ENCODE results near the gene SLC35G1.
A peak's percentile ranks its signal among the peaks of the same experiment; 100 is the strongest.

The SLC35G1 gene

DNA sequence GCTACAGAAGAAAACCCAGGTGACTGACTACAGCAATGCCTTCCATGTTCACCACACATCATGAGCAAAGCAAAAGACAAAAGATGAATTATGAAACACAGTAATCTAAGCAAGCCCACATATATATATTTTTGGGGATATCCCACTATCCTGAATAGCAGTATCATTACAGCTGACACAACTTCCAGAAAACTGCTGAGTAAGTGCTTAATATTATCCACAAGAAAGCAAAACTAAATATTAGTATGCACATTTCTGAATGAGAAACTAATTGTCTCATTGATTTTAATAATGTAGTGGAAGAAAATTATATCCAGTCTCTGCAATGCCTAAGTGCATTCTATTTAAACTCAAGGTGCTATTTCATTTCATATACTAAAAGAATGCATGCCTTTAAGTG lies 14.5 kb upstream of the SLC35G1 start:
- DNase-seq = no peak

DNA sequence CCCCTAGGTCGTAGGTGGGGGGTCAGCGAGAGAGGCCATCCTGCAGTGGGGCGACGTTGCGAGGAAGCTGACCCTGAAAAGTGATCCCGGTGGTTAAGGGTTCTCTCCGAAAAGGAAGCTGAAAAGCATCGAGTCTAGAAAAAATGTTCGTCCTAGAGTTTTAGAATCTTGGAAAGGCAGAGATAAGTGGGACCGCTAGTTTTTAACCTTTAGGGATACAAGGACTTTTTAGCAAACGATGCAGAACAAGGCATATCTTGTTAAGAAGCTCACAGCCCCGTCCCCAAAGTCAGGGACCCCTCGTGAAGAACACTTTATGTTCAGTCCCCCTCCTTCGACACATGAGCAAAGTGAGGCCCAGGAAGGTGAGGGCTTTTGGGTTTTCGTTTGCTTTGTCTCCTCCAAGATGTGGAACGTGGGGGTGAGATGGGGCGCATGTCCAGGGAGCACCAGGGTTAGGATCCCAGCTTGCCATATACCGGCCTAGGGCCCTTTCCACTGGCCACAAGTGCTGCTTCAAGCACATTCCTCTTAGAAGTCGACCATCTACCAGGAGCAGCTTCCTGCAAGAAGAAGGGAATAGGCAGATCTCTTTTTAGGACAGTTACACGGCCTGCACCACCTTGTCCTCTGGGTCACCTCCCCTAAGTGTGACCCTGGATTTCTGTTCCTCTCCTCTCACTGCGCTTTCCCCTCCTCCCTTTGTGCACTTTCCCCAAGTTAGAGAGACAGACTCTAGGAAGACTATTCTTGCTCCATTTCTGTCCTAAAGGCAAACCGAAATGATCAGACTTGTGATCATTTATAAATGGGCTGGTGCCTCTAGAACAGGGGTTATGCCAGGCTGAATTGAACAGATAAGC lies 969 bp downstream of the SLC35G1 start:
- DNase-seq = no peak

DNA sequence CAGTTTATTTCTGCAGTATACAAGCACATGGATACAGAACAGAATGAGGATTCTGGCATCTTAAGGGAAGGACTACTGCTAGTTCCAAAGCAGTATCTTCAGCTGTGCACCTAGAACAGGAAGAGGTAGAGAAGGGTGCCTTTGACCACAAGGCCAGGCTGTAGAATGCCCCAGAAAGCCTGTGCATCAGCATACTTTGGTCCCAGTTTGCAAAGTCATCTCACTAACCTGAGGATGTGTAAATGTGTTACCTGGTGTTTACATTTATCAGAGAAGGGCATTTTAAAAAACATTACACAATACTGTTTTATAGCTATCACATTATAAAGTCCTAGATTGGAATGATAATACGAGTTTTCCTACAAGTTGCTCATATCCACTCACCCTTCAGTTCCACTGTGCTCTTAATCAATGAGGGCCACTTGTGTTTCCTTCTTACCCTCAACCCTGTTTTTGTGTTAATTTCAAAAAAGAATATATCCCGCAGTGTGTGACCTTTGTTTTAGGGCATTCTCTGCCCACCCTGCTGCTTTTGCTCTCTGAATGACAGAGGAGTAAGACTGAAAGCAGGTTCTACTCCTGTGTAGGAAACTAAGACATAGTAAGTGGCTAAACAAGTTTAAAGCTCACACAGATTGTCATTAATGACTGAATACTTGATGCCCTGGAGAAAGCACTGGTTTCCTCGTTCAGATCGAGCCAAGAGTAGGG lies 3.4 kb downstream of the SLC35G1 start:
- no peak for DNase-seq

DNA sequence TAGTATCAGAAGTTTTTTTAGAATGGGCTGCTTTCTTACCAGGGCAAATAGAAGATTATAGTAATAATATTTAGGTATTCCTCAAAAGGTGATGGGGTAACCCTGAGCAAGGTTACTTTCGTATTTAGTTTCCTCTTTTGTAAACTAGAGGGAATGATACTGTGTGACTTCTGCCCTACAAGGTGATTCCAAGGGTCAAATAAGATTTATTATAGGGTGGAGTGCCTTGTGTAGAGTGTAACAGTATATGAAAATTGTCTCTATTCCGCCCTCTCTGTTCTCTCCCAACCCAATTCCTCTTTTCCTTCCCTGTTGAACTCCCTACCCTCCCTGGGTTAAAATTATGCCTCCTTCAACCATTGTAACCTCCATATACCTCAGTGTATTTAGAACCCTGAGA lies 5.3 kb downstream of the SLC35G1 start:
- no peak for DNase-seq

DNA sequence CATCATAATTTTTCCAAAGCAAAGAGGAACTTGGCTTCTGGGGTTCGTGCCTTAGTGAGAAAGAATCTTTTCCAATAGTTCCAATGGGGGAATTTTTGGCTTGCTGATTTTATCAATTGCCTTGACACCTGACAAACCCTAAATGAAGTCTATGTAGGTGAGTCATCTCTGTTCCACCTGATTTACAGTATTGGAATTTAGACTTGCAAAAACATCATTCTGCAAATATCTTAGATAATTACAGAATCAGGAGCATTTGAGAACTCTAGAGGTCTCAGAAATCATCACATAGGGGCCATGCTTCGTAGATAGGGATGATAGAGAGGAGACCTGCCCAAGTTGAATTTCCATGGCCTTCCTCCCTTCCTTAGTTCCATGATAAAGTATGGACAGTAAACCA lies 9.3 kb downstream of the SLC35G1 start:
- no peak for DNase-seq

DNA sequence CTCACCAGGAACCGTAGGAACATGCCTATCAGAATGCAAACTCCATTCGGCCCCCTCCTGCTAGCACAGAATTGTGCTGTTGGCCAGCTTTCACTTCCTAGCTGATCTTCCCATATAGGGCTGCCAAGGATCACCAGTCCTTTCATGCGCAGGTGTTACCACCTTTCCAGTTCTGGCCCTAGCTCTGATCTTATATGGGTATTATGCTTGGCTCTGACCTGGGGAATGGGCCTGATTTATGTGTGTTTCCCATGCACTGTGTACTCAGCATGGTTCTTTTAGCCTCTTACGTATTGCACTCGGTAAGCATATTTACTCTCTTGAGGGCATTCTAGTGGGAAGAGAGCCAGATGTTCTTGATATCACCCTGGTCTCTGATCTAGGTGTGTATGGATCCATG lies 11.1 kb downstream of the SLC35G1 start:
- DNase-seq = no peak

DNA sequence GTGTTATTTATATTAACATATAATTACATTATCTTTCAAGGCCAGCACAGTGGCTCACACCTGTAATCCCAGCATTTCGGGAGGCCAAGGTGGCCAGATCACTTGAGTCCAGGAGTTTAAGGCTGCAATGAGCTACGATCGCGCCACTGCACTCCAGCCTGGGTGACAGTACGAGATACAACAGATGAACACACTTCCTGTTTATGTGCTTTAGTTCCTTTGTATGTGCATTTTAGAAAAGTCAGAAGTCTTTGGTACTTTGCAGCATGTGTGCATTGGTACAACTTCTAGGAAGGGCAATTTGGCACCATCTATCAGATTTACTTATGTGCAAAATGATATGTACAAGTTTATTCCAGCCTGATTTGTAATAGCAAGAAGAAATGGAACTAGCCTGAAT lies 13.3 kb downstream of the SLC35G1 start:
- DNase-seq = no peak

DNA sequence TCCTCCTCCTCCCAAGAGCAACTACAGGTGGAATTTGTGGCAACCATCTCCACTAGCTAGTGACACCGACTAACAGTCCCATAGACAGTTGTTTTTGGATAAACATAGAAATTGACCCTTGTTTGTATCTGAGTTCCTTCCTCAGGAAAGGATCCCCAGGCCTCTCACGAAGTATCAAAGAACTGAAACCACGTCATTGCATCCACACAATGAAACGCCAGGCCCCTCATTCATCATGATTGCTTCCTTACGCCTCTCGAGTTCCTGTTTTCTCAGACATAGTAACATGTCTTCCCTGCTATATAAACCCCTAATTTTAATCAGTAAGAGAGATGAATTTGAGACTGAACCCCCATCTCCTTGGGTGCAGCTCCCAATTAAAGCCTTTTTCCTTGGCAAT lies 18.1 kb downstream of the SLC35G1 start:
- DNase-seq = no peak

DNA sequence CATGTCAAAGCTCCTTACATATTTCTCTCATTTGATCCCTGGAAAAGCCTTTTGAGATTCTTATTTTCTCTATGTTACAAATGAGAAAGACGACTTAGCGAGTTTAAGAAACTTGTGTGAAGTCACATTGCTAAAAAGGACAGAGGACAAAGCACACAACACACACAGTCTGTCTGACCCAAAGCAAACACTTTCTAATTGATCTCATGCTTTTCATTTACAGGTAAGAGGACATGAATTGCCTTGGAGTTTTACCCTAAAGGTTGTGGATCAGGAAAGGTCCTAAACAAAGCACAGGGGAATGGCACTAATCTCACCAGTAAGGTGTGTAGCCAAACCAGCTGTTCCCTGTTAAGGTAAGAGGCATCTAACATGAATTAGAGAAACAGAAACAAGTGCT lies 18.7 kb downstream of the SLC35G1 start:
- DNase-seq = no peak

DNA sequence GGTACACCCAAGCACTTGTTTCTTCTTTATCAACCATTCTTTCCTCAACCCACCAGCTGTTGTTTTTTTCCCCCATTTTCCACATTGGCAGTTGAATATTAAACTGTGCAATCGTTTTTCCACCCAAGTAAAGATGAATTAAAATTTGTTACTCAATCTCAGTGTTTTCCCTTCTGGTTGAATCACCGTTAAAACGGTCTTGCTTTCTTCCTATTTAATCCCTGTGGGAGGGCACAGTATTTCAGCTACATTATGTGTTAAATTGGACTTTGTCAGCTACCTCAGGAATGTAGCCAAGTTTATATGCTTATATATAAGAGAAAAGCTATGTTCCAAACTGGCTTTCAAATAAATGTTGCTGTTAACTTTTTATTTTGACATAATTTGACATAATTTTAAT lies 19.9 kb downstream of the SLC35G1 start:
- no peak for DNase-seq

DNA sequence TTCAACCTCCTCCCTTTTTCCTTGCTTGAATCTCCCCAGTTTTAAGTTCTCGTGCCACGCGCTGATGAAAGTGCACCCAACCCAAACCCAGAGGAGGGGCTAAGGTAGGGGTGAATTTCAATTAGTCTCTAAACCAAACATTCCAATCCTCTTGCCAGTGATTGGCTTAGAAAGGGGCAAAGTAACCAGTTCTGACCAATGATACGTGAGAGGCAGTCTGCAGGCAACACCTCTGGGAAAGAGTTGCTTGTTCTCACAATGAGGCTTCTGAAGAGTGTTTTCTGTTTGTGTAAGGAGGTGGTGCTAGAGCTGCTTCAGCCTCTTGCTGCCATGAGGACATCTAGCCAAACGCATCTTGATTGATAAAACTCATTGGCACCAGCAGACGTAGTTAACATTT lies 21.8 kb downstream of the SLC35G1 start:
- DNase-seq = no peak

DNA sequence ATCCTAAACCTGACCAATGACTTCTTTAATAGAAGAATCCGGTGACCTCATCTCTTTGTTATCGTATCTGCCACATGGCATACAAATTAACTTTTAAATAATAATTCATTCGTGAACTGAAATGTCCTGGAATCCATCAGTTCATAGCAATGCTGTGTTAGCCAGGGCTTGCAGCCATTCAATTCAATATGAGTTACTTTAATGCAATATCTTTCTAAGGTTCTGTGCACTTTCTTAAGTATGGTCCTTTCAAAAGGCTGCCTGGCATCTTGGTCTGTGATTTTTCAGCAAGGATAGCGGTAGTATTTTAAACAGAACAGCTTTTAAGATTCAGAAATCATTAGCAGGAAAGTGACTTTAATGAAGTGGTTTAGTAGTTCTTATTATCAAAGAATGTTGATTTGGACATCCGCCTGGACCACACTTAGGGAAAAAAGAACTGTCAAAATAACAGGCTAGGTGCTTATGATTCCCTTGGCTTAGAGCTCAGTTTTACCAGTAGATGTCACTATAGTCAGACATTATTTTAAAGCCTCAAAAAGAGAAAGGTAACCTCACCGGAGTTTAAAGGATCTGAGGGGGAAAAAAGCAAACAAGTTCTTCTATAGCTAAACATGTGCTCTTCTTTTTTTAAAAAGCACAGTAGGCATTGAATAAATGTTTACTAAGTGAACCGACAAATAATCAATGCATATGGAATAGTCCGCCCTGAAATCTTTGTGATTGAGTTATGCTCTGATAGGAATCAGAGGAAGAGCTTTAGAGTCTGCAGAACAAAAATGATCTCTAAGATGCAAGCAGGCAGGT lies 22.7 kb downstream of the SLC35G1 start:
- DNase-seq = peak; percentile 80

DNA sequence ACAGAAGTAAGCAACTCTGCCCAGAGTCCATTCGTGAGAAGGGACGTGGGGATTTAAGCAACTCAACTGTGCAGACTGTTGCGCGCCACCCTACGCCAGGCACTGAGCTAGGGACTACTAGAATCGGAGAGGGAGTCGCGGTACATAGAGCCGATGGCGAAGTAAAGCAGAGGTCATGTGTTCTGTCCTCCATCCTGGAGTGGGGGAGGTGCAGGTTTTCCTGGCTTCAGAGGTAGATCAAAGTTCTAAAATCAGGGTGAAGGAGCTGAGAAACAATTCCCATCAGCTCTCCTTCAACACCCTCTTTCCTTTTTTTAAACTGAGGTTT lies 23.2 kb downstream of the SLC35G1 start:
- DNase-seq = peak; percentile 32

DNA sequence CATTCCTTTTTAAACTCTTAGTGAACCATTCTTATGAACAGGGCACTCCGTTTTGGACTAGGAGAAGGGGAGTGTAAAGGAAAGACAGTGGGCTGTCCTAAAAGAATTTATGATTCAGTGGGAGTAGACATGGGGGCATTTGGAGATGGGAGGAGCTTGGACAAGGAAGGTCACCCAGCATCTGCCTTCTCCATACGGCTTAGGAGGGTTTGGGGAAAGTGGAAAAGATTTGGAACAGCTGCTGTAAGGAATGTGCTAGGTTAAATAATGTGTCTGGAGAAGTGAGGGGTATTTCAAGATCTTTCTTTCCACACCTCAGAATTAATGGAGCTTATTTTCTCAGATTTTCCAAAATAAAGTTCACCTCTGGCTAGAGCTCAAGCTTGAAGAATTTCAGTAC lies 24.0 kb downstream of the SLC35G1 start:
- DNase-seq = no peak

DNA sequence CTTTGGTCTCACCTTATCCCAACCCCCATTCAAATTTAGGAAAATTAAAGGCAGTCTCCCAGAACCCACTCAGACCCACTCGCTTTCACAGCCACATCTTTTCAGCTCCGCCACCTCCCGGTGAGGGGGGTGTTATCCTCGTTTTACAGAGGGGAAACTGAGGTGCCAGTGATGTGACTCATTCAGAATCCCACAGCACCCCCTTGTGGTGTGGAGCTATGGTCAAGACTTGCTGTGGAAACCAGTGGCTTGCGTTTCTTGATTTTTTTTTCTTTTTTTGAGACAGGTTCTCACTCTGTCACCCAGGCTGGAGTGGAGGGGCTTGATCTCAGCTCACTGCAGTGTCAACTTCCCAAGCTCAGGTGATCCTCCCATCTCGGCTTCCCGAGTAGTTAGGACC lies 27.6 kb downstream of the SLC35G1 start:
- DNase-seq = no peak

DNA sequence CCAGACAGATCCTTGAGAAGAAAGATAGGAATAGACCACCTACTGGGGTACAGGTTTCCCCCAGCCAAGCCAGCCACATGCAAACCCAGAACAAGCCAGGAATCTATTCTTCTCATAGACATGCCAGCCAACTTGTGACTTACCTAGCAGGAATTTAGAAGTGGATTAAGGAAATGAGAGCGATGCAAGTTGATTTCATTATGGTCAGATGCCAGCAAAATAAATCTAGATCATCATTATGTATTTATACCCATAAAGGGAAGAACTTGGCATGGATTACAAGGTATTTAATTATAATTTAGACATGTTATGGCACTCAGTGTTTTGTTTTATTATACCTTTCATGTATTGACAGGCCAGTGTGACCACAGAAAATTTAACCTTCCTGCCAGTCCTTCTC lies 32.8 kb downstream of the SLC35G1 start:
- no peak for DNase-seq

DNA sequence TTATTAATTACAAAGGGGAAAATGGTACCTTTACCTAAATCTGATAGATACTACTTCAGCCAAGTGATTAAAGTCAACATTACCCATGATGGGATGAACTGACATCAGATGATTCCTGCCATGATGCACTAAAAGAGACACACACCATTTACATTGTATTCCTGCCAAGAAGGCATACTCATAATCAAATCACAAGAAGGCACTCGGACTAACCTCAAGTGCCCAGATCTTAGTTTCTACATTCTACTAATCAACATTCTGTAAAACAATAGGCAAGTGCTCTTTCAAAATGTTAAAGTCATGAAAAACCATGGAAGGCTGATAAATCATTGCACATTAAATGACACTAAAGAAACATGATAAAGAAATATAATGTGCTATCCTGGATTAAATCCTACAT lies 44.4 kb downstream of the SLC35G1 start:
- no peak for DNase-seq

DNA sequence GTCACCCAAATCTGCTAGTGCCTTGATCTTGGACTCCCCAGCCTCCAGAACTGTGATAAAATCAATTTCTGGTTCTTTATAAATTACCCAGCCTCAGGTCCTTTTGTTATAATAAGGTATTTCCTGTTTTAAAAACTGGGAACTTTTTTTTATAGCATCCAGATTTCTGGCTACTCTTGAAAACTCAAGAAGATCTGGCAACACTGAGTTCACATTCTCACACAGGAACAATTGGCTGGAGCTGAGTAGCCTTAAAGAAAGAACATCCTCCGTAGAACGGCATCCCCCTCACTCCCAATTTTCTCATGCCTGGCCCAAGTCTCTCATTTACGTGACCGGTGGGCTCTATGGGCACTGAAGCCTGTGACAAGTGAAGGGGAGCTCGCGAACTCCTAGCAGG lies 47.1 kb downstream of the SLC35G1 start:
- no peak for DNase-seq

DNA sequence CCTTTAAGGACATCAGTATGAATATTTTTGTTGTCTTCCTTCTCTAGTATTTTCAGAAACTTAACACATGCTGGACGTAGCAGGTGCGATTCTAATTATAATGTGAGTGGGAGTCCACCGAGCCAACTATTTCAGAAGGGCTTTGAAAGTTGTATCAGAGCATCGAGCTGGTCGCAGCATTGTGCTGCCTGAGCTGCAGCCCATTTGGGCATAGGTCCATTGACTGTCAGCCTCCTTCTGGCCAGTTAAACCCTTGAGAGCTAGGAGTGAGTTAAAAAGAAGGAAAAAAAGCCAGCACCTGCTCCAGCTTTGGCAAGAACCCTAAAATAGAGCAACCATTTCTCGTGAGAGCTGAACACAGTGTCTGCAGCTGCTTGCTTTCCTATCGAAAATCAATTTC lies 47.8 kb downstream of the SLC35G1 start:
- no peak for DNase-seq

DNA sequence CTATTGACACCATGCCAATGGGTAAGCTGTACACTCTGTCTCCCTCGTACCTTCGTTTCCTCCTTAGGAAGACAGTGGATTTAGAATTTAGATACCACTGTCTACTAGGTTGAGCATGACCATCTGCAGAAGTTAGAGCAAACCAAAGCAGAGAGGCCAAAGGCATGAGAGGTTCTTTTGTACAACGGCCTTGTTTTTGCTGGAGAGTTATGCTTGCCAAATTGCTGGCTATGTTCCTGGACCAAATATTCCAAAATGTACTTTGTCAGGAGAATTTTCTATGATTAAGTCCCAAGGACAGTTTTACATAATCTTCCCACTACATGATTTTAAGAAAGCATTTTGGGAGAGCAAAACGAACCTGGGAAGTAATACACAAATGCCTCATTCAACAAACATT lies 52.0 kb downstream of the SLC35G1 start:
- no peak for DNase-seq

DNA sequence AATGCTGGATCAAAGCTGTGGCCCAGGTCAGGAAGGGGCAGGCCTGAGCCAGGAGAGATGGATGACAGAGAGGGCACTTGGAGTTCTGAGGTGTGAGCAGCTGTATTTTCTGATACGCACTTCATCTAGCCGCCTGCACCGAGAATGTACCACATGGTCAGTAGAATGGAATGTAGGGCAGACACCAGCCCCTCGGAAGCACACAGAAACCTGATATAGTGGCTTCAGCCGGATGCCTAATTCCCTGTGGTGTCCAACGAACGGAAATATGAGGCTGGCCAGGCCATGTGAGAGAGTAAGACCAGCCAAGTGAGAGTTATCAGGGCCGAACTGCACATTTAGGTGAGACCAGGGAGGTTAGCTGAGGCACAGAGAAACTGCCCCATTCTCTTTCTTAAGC lies 53.3 kb downstream of the SLC35G1 start:
- DNase-seq = peak; percentile 67

DNA sequence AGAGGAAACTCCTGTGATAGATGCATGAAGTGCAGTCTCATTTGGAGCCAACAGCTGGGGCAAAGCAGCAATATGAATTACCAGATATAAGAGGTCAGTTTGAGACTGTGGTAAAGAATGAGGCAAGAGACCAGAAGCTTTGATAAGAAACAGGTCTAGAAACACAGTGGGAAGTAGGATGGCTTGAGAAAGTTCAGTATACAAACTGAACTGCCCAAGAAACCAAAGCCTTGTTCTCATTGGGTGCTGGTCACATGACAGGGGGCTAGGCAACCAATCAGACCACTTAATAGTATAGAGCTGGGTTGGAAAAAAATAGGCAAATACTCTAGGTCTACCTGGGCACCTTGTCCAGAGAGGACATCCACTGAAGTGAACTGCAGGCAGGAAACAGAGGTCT lies 53.7 kb downstream of the SLC35G1 start:
- DNase-seq = peak; percentile 12

DNA sequence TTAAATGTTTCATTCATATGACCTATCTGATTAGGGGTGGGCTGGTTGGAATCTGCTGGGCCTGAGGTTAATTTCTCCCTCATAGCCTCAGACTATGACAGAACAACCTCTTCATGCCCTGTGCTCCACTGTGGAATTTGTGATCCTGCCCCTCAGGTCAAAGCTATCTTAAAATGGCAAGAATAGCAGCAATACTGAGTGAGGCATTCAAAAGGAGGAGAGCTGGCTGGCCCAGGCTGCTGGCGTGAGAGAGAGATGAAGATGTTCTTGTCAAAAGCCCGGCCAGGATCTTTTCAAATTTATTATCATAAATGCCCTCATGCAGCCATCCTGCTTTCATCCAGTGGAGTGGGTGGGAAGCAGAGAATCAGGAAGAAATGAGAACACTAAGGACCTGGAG lies 58.1 kb downstream of the SLC35G1 start:
- DNase-seq = no peak
